ENCODE measurements around the gene NUP205. TPM values are rescaled to one million over a fixed set of nuclear protein-coding genes. Genes with fewer than 3 reads are reported as not detected.

NUP205 gene
- total RNA-seq: 44.2 TPM

DNA sequence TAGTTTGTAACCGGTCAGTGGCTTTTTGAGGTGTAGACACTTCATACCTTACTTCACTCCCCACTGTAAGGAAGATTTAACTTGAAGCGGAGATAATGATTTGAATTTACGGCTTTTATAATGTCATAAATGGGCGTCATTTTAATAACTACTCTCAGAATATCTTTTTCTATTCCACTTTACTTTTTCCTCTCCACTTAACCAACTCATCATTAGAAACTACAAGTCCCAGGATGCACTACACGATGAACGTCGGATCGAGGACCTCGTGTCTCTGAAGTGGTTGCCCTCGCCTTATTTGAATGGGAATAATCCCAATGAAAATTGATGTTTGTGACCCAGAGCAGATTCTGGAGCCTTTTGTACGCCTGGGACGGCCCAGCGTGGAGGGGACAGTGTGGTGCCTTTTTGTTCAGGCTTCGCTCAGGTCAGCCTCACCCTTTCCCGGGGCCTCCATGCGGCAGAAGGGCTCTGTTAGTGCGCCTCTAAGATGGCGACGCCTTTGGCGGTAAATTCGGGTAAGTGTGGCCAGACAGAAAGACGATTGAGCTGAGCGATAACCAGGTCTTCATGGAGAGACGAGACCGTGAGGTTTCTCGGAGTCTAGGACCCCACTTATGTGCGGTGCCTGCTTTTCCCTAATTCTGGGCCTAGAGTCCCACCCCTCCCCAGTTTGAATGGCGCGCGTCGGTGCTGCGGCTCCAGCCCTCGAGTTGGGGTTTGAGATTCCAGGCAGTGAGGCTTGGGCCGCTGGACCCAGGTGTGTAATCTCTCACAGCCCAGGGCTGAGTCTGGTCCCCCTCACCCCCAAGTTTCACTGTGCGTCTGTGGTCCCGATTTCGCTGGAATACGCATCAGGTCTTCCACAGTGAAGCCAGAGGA lies at the start of gene NUP205:
NUP205 (plus strand) TSS at position 463 of the 882 bp plus-strand sequence; CDS start at position 491, 28 bp downstream.

GRCh38 chr7:135509839-135510591 lies 47.7 kb upstream of the NUP205 start, which contains the start of gene CNOT4:
TSS of gene CNOT4 (minus strand) at chr7:135510102. CDS start at chr7:135438331, 71,771 bp downstream.

GRCh38 chr7:135662373-135663114 lies 104.8 kb downstream of the NUP205 start, which contains the start of gene STMP1:
TSS of gene STMP1 (plus strand) at chr7:135662514.

Small RNA genes within 50 kb of the gene (small RNA-seq; reads per million reads assigned to genes)
- gene RNU6-1154P (ENCODE audit: low replicate concordance): not detected

Other genes with a start within 250 kb of the NUP205 start
- 22.7 TPM for gene CNOT4, start 47.8 kb upstream of the NUP205 start, total RNA-seq
- 26.6 TPM for gene STMP1, start 104.6 kb downstream of the NUP205 start, total RNA-seq
- not detected for gene SLC13A4, start 170.3 kb downstream of the NUP205 start, total RNA-seq
- gene FAM180A, start 190.9 kb downstream of the NUP205 start, total RNA-seq: not detected